ENCODE data around the gene AUH.

DNA sequence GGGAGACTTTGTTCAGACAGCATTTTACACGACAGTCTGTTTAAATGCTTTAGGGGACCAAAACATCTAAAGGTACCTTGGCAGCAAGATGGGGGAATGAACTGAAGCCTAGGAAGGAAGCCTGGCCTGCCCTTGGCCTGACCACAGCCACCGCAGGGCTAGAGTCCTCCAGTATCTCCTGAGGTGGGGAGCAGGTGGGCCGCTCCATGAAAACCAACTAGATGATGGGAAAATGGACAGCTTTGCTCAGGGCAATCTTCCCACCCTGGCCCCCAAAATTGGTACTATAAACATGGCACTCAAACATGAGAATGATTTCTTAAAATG lies 153.3 kb downstream of the AUH start:
- TF ChIP-seq, protein P1, sequence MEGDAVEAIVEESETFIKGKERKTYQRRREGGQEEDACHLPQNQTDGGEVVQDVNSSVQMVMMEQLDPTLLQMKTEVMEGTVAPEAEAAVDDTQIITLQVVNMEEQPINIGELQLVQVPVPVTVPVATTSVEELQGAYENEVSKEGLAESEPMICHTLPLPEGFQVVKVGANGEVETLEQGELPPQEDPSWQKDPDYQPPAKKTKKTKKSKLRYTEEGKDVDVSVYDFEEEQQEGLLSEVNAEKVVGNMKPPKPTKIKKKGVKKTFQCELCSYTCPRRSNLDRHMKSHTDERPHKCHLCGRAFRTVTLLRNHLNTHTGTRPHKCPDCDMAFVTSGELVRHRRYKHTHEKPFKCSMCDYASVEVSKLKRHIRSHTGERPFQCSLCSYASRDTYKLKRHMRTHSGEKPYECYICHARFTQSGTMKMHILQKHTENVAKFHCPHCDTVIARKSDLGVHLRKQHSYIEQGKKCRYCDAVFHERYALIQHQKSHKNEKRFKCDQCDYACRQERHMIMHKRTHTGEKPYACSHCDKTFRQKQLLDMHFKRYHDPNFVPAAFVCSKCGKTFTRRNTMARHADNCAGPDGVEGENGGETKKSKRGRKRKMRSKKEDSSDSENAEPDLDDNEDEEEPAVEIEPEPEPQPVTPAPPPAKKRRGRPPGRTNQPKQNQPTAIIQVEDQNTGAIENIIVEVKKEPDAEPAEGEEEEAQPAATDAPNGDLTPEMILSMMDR (IDR thresholded peaks at IDR 0.05; ENCODE audit: insufficient read depth, low read length): no peak
- no peak for TF ChIP-seq REST (IDR thresholded peaks at IDR 0.05; ENCODE audit: insufficient replicate concordance, low read depth)
- TF ChIP-seq POLR2AphosphoS5 (IDR thresholded peaks at IDR 0.05; ENCODE audit: low read depth): no peak
- no peak for TF ChIP-seq SPI1 (IDR thresholded peaks at IDR 0.05; ENCODE audit: borderline replicate concordance, low read depth)
